Glutamatergic neuron (in vitro differentiated cells): ENCODE data around the gene UQCR11. TPM values are rescaled to one million over a fixed set of nuclear protein-coding genes. Genes with fewer than 3 reads are reported as not detected.

ENCODE experiments used
- DNase-seq: peaks from one replicate; pipeline ENCODE4 v3.0.0; 2022
- H3K27ac Mint-ChIP-seq: one replicate; pipeline ENCODE4 v1.8.0; 2020; ENCODE audit warnings: mild to moderate bottlenecking, mixed read lengths, inconsistent platforms; ENCODE audit not compliant: unreplicated experiment
- H3K27me3 Mint-ChIP-seq: one replicate; pipeline ENCODE4 v1.8.0; 2020; ENCODE audit warnings: mild to moderate bottlenecking, moderate library complexity, mixed read lengths, inconsistent platforms; ENCODE audit not compliant: unreplicated experiment
- H3K36me3 Mint-ChIP-seq: one replicate; pipeline ENCODE4 v1.8.0; 2020; ENCODE audit warnings: mild to moderate bottlenecking, mixed read lengths, inconsistent platforms; ENCODE audit not compliant: unreplicated experiment
- H3K4me1 Mint-ChIP-seq: one replicate; pipeline ENCODE4 v1.8.0; 2020; ENCODE audit warnings: mild to moderate bottlenecking, low read depth, mixed read lengths, inconsistent platforms; ENCODE audit not compliant: unreplicated experiment
- H3K4me3 Mint-ChIP-seq: one replicate; pipeline ENCODE4 v1.8.0; 2020; ENCODE audit warnings: mild to moderate bottlenecking, mixed read lengths, inconsistent platforms; ENCODE audit not compliant: unreplicated experiment
- H3K9me3 Mint-ChIP-seq: one replicate; pipeline ENCODE4 v1.8.0; 2020; ENCODE audit warnings: mild to moderate bottlenecking, moderate library complexity, mixed read lengths, inconsistent platforms; ENCODE audit not compliant: unreplicated experiment
- CTCF ChIP-seq: fragments of 200-600 bp; sonication (generic); IDR thresholded peaks from one replicate; pipeline ENCODE4 v1.5.0; 2021; ENCODE audit not compliant: partially characterized antibody, unreplicated experiment
- total RNA-seq: library from RNA; stranded (reverse); fragmentation: NEBNext Ultra II Directional; extraction: Animal tissue kit (Norgen Biotek cat#: 25700); gene quantifications from one replicate; pipeline ENCODE4 v1.2.1, GENCODE V29; 2021; ENCODE audit not compliant: unreplicated experiment

UQCR11 gene
- total RNA-seq, 1 donor from 2014 or later, result 204 TPM

DNA sequence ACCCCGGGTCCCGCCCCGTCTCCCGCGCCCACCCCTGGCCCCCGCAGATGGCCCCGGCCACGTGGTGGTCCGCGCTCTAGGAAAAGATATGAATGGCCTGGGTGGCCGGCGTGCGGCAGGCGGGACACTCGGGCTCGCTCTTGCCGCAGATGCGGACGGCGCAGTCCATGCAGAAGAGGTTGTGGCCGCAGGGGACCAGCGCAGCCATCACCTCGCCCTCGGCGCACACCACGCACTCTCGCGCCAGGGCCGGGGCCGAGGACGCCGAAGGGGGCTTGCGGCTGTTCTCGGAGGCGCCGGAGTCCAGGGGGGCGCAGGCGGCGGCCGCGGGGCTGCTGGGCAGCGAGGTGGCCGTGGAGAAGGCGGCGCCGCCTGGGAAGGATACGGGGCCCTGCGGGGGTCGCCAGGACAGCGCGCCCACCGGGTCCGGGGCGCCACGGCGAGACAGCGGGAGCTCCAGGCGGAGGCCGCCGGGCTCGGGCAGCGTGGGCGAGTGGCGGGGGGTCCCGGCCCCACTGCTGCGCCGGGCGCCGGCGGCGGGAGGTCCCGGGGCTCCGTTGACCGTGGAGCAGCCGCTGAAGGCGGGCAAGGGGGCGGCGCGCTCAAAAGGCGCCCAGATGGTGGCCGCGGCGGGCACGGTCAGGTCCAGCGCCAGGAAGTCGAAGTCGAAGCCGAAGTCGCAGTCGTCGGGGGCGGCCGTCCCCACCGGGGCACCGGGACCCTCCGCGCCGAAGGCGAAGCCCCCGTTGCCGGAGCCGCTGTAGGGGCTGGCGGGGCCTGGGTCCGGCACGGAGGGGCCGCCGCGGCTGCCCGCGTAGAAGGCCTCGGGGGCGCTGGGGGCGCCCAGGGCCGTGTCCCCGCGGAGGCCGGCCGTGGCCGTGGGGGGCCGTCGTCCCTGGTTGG is 49.5 kb downstream of the UQCR11 start:
- Mint-ChIP-seq H3K4me1 (peaks cover 5% of the 10 kb centered on the region), H3K27ac (no peak overlapping the region), H3K27me3 (peaks cover 4% of the 10 kb centered on the region), H3K9me3 (peaks cover 13% of the 10 kb centered on the region), H3K4me3 (no peak overlapping the region), H3K36me3 (no peaks in the 10 kb centered on the region)
- TF ChIP-seq CTCF, result no peak
- no peak for DNase-seq

DNA sequence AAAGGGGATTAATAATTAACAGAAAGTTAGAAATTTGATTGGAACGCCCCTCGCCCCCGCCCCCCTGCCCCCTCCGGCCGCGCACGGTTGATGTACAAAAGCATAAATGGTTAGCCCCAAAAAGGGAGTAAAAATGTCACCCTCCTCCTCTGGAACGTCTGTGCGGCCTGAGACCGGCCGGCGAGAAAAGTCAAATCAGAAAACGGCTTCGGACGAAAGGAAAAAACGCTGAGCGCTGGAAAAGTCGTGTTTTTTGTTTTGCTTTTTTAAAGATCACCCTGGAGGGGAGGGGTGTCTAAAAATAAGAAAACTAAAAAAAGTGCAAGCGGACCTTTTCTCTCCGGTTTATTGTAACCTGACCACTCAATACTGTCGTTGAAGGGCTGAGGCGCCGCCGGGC is 50.3 kb downstream of the UQCR11 start:
- no peak for TF ChIP-seq CTCF
- Mint-ChIP-seq H3K4me3 (no peak overlapping the region), H3K36me3 (no peaks in the 10 kb centered on the region)

DNA sequence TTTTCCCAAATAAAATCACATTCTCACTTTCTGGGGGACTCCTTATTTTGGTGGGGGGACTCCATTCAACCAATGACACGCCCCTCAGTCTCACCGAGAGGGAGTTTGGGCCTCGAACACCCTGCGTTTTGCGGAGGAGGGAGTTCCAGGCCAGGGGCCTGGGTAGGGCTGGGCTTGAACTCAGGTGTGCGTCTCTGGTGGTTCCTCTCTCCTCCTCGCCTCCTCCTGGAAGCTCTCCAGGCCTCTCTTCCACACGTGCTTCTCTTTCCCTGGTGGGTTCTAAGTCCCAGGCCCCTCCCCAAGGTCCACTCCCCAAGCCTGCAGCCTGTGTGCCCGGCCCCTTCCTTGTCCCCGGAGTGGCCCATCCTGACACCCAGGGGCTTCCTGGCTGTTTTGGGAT is 51.8 kb downstream of the UQCR11 start:
- H3K27me3 Mint-ChIP-seq, result peaks cover 4% of the 10 kb centered on the region
- H3K36me3 Mint-ChIP-seq, result no peaks in the 10 kb centered on the region
- no peak overlapping the region for H3K27ac Mint-ChIP-seq
- no peak for DNase-seq
- H3K4me3 Mint-ChIP-seq, result no peak overlapping the region
- H3K4me1 Mint-ChIP-seq, result no peaks in the 10 kb centered on the region
- peaks cover 11% of the 10 kb centered on the region for H3K9me3 Mint-ChIP-seq
- no peak for TF ChIP-seq CTCF

More for the DNA sequence above, 50.3 kb downstream of the UQCR11 start:
- Mint-ChIP-seq H3K4me1 (peaks cover 2% of the 10 kb centered on the region), H3K27ac (peak overlapping the region; percentile 48), H3K27me3 (peaks cover 4% of the 10 kb centered on the region), H3K9me3 (peaks cover 11% of the 10 kb centered on the region)
- no peak for DNase-seq

DNA sequence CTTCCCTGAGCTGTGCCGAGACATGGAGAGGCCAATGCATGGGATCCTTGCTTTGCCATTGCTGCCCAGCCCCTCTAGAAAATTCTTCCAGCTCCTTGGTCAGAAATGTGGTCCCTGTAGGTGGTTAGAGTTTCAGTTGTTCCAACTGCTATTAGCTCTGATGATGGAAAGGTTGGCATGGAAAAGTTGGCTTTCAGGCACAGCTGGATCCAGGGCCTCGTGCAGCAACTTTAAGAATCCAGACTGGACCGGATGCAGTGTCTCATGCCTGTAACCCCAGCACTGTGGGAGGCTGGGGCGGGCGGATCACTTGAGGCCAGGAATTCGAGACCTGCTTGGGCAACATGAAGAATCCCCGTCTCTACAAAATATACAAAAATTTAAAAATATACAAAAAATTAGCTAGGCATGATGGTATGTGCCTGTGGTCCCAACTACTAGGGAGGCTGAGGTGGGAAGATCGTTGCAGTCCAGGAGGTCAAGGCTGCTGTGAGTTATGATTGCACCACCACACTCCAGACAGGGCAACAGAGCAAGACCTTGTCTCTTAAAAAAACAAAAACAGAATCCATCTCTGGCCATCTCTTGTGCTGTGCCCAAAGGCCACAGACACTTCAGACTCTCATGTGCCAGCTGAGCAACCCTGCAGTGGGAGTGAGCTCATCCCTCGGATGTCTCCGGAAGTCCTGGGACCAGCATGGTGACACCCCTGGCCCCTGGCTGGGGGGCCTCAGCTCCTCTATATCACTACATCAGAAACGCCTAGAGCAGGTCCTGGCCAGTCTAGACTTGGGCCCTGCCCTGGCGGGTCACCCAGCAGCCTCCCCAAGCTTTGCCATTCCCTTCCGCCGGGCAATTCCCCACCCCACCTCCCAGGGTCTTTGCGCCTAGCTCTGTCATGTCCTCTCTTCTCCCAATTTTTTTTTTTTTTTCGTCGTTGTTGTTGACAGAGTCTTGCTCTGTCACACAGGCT is 53.9 kb downstream of the UQCR11 start:
- Mint-ChIP-seq H3K9me3 (peaks cover 8% of the 10 kb centered on the region), H3K27ac (no peak overlapping the region), H3K27me3 (peaks cover 2% of the 10 kb centered on the region), H3K4me1 (no peaks in the 10 kb centered on the region), H3K4me3 (no peak overlapping the region), H3K36me3 (no peaks in the 10 kb centered on the region)
- no peak for TF ChIP-seq CTCF
- DNase-seq, result no peak
